ENCODE measurements around the gene AVL9. TPM values are rescaled to one million over a fixed set of nuclear protein-coding genes. Genes with fewer than 3 reads are reported as not detected.
"Not testable (repeated sequence)": the region's sequence is repeated elsewhere in the genome, so short reads cannot be mapped to it uniquely, and the experiment has no call there.

Gene AVL9
- total and polyA plus RNA-seq, 9 of the 15 experiments (the other 6 are each of a cell fraction or from before 2014, with no cell fraction given) = 6.4 to 66.2 (median 30.1) TPM

DNA sequence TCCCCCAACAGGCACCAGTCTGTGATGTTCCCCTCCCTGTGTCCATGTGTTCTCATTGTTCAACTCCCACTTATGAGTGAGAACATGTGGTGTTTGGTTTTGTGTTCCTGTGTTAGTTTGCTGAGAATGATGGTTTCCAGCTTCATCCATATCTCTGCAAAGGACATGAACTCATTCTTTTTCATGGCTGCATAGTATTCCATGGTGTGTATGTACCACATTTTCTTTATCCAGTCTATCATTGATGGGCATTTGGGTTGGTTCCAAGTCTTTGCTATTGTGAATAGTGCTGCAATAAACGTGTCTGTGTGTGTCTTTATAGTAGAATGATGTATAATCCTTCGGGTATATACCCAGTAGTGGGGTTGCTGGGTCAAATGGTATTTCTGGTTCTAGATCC lies 4.5 kb downstream of the AVL9 start:
- POLR2A ChIA-PET; H3K9me1 ChIP-seq (ENCODE audit: control insufficient read depth, insufficient read depth, low read length); H3K27me3 ChIP-seq (ENCODE audit: control insufficient read depth in 2 of 2, insufficient read depth in 2 of 2, low read length in 2 of 2); in situ Hi-C loops (cut with MboI); CTCF ChIA-PET (ENCODE audit: low intra/inter-chr PET ratio); DNase-seq (ENCODE audit: extremely low read depth in 1 of 4, low spot score in 3 of 4); ATAC-seq; H3K4me2 ChIP-seq (ENCODE audit: insufficient read depth, low read length); H3K9ac ChIP-seq (ENCODE audit: insufficient read depth in 1 of 2, low read depth in 2 of 2, low read length in 2 of 2); H3K9me3 ChIP-seq (replicated peaks; ENCODE audit: control insufficient read depth, insufficient read depth, low read depth, low read length); H3K4me3 ChIP-seq; H3K27ac ChIP-seq (ENCODE audit: extremely low read depth, low read depth, low read length); H2AFZ ChIP-seq (ENCODE audit: low read depth, low read length); FAIRE-seq; BruUV-seq (replicated peaks); H4K20me1 ChIP-seq (replicated peaks; ENCODE audit: control insufficient read depth, insufficient read depth, low read length): not testable (repeated sequence)
- peaks cover 23% of the 10 kb centered on the region; the same call in 1 of the 3 replicates for H3K36me3 ChIP-seq (ENCODE audit: control insufficient read depth, insufficient read depth, low read length)
- WGBS (ENCODE audit: insufficient coverage, low coverage, missing lambda C conversion rate) = 81% methylated on average over 2 of the region's 2 CpGs
- peaks cover 17 to 22% of the 10 kb centered on the region in 2 experiments; a peak in 4 of 5 replicates for H3K4me1 ChIP-seq (replicated peaks in 1 of 2; ENCODE audit: control insufficient read depth in 2 of 2, insufficient read depth in 2 of 2, low read length in 2 of 2)
- peak; percentile 66; the same call in 1 of the 2 replicates for TF ChIP-seq SMARCA5 (IDR thresholded peaks at IDR 0.05)
- 0 out of 4 replicates have a peak, but pooled peaks of 1 of the 2 experiments have one; percentile 22 for TF ChIP-seq HDAC1 (IDR thresholded peaks at IDR 0.05)
- TF ChIP-seq, protein P1, sequence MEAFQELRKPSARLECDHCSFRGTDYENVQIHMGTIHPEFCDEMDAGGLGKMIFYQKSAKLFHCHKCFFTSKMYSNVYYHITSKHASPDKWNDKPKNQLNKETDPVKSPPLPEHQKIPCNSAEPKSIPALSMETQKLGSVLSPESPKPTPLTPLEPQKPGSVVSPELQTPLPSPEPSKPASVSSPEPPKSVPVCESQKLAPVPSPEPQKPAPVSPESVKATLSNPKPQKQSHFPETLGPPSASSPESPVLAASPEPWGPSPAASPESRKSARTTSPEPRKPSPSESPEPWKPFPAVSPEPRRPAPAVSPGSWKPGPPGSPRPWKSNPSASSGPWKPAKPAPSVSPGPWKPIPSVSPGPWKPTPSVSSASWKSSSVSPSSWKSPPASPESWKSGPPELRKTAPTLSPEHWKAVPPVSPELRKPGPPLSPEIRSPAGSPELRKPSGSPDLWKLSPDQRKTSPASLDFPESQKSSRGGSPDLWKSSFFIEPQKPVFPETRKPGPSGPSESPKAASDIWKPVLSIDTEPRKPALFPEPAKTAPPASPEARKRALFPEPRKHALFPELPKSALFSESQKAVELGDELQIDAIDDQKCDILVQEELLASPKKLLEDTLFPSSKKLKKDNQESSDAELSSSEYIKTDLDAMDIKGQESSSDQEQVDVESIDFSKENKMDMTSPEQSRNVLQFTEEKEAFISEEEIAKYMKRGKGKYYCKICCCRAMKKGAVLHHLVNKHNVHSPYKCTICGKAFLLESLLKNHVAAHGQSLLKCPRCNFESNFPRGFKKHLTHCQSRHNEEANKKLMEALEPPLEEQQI (IDR thresholded peaks at IDR 0.05) = 0 out of 2 replicates have a peak, but pooled peaks have one; percentile 25
- peak; percentile 63 to 87 for TF ChIP-seq KDM1A (IDR thresholded peaks at IDR 0.05)
- 0 out of 2 replicates have a peak, but pooled peaks have one; percentile 8 for TF ChIP-seq NFIC (IDR thresholded peaks at IDR 0.05)
- TF ChIP-seq BCOR (IDR thresholded peaks at IDR 0.05) = peak; percentile 95
- TF ChIP-seq ZNF146 (CRISPR knock-in tag; IDR thresholded peaks at IDR 0.05; ENCODE audit: unreplicated experiment) = peak; percentile 98
- TF ChIP-seq ADNP (tag; IDR thresholded peaks at IDR 0.05) = peak; percentile 70
- TF ChIP-seq RBM25 (IDR thresholded peaks at IDR 0.05; ENCODE audit: low read depth, low read length, severe bottlenecking) = peak; percentile 3
- 0 out of 2 replicates have a peak, but pooled peaks have one; percentile 51 for TF ChIP-seq HDAC2 (IDR thresholded peaks at IDR 0.05)
- intact Hi-C loops (cut with micrococcal nuclease) = loop anchor here (5.0 to 10.0 kb wide), 4 partner anchors 43 to 565 kb away; partner anchors contain the start of gene NT5C3A
- H3K79me2 ChIP-seq (ENCODE audit: control insufficient read depth, insufficient read depth, low read length) = peaks cover 93% of the 10 kb centered on the region

All from K562 (cell line).